Measurements from ENCODE around the gene PLIN3. TPM values are rescaled to one million over a fixed set of nuclear protein-coding genes. Genes with fewer than 3 reads are reported as not detected.
"Not testable (repeated sequence)": the region's sequence is repeated elsewhere in the genome, so short reads cannot be mapped to it uniquely, and the experiment has no call there.

The PLIN3 gene
- total and polyA plus RNA-seq, 2 donors (not counting 1 experiment from before 2014, with no cell fraction given), result 27.6 to 34.3 TPM

GRCh38 chr19:4823577-4823976 is 43.9 kb downstream of the PLIN3 start:
- Histone ChIP-seq H3K27me3 (replicated peaks in 1 of 4; ENCODE audit: control extremely low read depth in 1 of 4, control insufficient read depth in 3 of 4, insufficient read depth in 4 of 4, low read length in 3 of 4) (no peaks in the 10 kb centered on the region), H3K36me3 (replicated peaks in 1 of 2; ENCODE audit: control extremely low read depth in 1 of 2, control insufficient read depth in 1 of 2, extremely low read depth in 1 of 2, insufficient read depth in 2 of 2, low read length in 1 of 2) (peaks cover 0 to 11% of the 10 kb centered on the region in 2 experiments), H2AFZ (ENCODE audit: insufficient read depth, low read depth, low read length, poor library complexity, severe bottlenecking) (no peak overlapping the region), H3K4me1 (ENCODE audit: control insufficient read depth in 2 of 2, insufficient read depth in 2 of 2, low read length in 2 of 2) (peaks cover 0 to 9% of the 10 kb centered on the region in 2 donors), H3K27ac (ENCODE audit: low read length in 2 of 2) (no peak overlapping the region), H3K9ac (ENCODE audit: low read length) (no peak overlapping the region), H3K4me3 (ENCODE audit: control extremely low read depth in 1 of 5, extremely low read depth in 1 of 5, insufficient read depth in 1 of 5, low read depth in 2 of 5, low read length in 4 of 5) (no peak overlapping the region), H3K79me2 (ENCODE audit: control insufficient read depth, insufficient read depth, low read length) (peaks cover 76% of the 10 kb centered on the region), H4K20me1 (ENCODE audit: control insufficient read depth, insufficient read depth, low read length, poor library complexity, severe bottlenecking) (peaks cover 43% of the 10 kb centered on the region), H3K4me2 (replicated peaks; ENCODE audit: low read depth, low read length, poor library complexity, severe bottlenecking) (no peak overlapping the region), H3K9me3 (ENCODE audit: control extremely low read depth in 1 of 3, control insufficient read depth in 2 of 3, insufficient read depth in 1 of 3, low read length in 2 of 3) (no peaks in the 10 kb centered on the region)
- Mint-ChIP-seq H3K9me3 (ENCODE audit: insufficient read depth) (no peaks in the 10 kb centered on the region), H3K4me1 (peaks cover 10% of the 10 kb centered on the region), H3K4me3 (no peak overlapping the region), H3K27me3 (no peaks in the 10 kb centered on the region), H3K27ac (no peak overlapping the region)
- ChIA-PET CTCF (interaction anchor here (0.7 to 11.1 kb wide), 11 partner anchors 11 to 207 kb away, joined by 3 to 135 read pairs (median 4); no protein-coding TSS in a partner anchor), POLR2A (no interaction called here)
- WGBS (ENCODE audit: insufficient coverage), result no CpG with 5 or more reads among the region's 6 CpGs
- TF ChIP-seq EZH2 (IDR thresholded peaks at IDR 0.05; ENCODE audit: borderline replicate concordance, insufficient read depth, low read depth, low read length, poor library complexity, severe bottlenecking) (no peak), CTCF (IDR thresholded peaks at IDR 0.05) (no peak)
- intact Hi-C loops (cut with micrococcal nuclease), result no loop called here
- ATAC-seq (ENCODE audit: low read depth) (no peak), DNase-seq (no peak)

GRCh38 chr19:4822354-4822753 is 45.1 kb downstream of the PLIN3 start:
- H3K9ac ChIP-seq (ENCODE audit: low read length); H2AFZ ChIP-seq (ENCODE audit: insufficient read depth, low read depth, low read length, poor library complexity, severe bottlenecking); H3K4me2 ChIP-seq (replicated peaks; ENCODE audit: low read depth, low read length, poor library complexity, severe bottlenecking); H3K9me3 Mint-ChIP-seq (ENCODE audit: insufficient read depth); H3K27ac ChIP-seq (ENCODE audit: low read length in 2 of 2); H3K4me3 Mint-ChIP-seq; intact Hi-C loops (cut with micrococcal nuclease); H3K27me3 Mint-ChIP-seq; H3K9me3 ChIP-seq (ENCODE audit: control extremely low read depth in 1 of 3, control insufficient read depth in 2 of 3, insufficient read depth in 1 of 3, low read length in 2 of 3); H3K4me3 ChIP-seq (ENCODE audit: control extremely low read depth in 1 of 5, extremely low read depth in 1 of 5, insufficient read depth in 1 of 5, low read depth in 2 of 5, low read length in 4 of 5); H3K27ac Mint-ChIP-seq; DNase-seq; H3K4me1 ChIP-seq (ENCODE audit: control insufficient read depth in 2 of 2, insufficient read depth in 2 of 2, low read length in 2 of 2); H3K27me3 ChIP-seq (replicated peaks in 1 of 4; ENCODE audit: control extremely low read depth in 1 of 4, control insufficient read depth in 3 of 4, insufficient read depth in 4 of 4, low read length in 3 of 4); H3K4me1 Mint-ChIP-seq; ATAC-seq (ENCODE audit: low read depth): not testable (repeated sequence)
- peaks cover 0 to 22% of the 10 kb centered on the region in 2 experiments for H3K36me3 ChIP-seq (replicated peaks in 1 of 2; ENCODE audit: control extremely low read depth in 1 of 2, control insufficient read depth in 1 of 2, extremely low read depth in 1 of 2, insufficient read depth in 2 of 2, low read length in 1 of 2)
- WGBS (ENCODE audit: insufficient coverage), result 89% methylated on average over 5 of the region's 7 CpGs
- H4K20me1 ChIP-seq (ENCODE audit: control insufficient read depth, insufficient read depth, low read length, poor library complexity, severe bottlenecking), result peaks cover 32% of the 10 kb centered on the region
- CTCF ChIA-PET, result interaction anchor here (1.0 to 11.1 kb wide), 5 partner anchors 9 to 90 kb away, joined by 3 to 135 read pairs (median 7); no protein-coding TSS in a partner anchor
- POLR2A ChIA-PET, result interaction anchor here (1.1 kb wide), 1 partner anchor 45 kb away, joined by 6 read pairs; the partner anchor contains the start of gene PLIN3
- H3K79me2 ChIP-seq (ENCODE audit: control insufficient read depth, insufficient read depth, low read length), result peaks cover 67% of the 10 kb centered on the region
